GM20000 (cell line): ENCODE results near the gene CMTM8.

Experiments used
- DNase-seq: peaks from one replicate; pipeline ENCODE4 v3.0.0; 2012; ENCODE audit warnings: low spot score
- CTCF ChIP-seq: IDR thresholded peaks from 2 replicates; pipeline ENCODE4 v1.5.1; 2012; ENCODE audit warnings: mild to moderate bottlenecking, control low read depth; ENCODE audit errors: extremely low read depth, missing control alignments

The CMTM8 gene

DNA sequence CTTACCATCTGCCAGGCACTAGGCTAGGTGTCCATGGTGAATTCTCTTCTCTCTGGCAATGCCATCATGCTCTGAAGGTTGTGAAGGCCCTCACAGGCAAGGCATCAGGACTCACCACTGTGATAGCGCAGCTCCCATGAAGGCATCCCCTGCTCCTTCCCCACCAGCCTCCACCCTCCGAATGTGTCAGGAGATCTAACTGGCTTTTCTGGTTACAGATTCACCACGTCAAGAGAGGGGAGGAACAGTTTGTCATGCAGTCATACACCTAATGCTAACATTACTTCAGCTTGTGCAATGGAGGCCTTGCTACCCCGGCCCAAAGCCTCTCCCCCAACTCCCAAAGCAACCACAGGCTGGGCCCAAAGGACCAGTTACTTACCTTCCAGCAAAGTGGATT, 8.9 kb upstream of the CMTM8 start:
- DNase-seq: no peak
- no peak for TF ChIP-seq CTCF

GRCh38 chr3:32236377-32236776, 2.1 kb upstream of the CMTM8 start:
- no peak for DNase-seq
- TF ChIP-seq CTCF: no peak

DNA sequence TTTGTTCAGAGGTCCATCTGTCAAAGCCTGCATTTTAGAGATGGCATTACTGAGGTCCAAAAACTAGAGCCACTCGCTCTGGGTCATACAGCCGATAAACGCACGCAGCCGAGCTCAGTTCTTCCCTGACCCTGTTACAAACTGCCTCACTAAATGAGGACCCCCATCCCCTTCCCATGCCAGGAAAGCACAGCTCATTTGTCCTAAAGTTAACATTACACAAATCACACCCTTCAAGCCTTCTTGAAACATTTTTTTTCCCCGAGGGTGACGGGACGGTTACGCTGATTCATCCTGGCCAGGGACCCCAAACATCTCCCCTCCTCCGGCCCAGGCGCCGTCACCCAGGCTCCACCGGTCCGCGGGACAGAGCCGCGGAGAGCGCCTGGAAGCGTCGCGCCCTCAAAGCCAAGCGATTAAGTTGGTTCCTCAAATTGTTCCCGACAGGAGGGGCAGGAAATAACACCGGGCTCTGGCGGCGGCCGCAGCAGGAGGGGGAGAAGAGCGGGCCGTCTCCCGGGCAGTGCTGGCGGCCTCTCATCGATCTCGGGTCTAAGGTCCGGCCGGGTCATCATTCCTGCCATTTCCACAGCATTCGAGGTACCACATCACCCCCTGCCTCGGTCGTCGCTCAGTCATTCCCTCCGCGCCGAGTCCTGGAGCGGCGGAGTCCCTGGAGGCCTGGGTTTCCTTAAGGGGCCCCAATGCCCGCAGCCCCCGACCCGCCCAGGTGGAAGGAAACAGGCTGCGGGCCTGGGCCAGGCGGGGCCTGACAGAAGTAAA, 619 bp upstream of the CMTM8 start:
- TF ChIP-seq CTCF: no peak
- no peak for DNase-seq

GRCh38 chr3:32239307-32240158, 1.1 kb downstream of the CMTM8 start:
- no peak for TF ChIP-seq CTCF
- DNase-seq: no peak

- no peak for TF ChIP-seq CTCF
- peak; percentile 68 for DNase-seq
Observed at GRCh38 chr3:32240159-32240545, 1.7 kb downstream of the CMTM8 start.

GRCh38 chr3:32241100-32241499, 2.6 kb downstream of the CMTM8 start:
- no peak for DNase-seq
- no peak for TF ChIP-seq CTCF

DNA sequence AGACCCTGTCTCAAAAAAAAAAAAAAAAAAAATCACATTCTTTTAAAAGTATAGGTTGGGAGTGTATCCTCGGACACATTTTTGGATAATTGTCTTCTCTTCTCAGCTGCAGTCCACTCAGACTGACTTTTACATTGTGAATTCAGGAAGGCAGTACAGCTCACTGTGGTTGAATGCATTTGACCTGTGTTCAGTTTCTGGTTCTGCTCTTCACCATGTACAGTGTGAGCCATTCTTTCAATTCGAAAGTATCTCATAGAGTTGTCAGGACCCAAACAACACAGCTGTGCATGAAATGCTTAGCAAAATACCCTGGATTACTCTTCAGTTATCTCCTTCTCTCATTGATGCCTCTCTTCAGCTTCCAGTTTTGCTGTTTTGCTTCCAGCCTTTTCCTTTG, 5.0 kb downstream of the CMTM8 start:
- DNase-seq: no peak
- TF ChIP-seq CTCF: no peak
